Activated CD4-positive, alpha-beta T cell treated with anti-CD3 and anti-CD28 coated beads, Interleukin-10, Interleukin-2, amounts not matched to agents 100 ng/mL and 50 ng/mL, durations not matched to agents 16 hours and 8 hours (primary cell): Measurements from ENCODE around the gene P2RX2.

Experiments
- DNase-seq: peaks from one replicate; pipeline ENCODE4 v3.0.0-alpha.2; 2020

The P2RX2 gene

GRCh38 chr12:132641811-132642650 lies 23.5 kb downstream of the P2RX2 start:
- DNase-seq: no peak

DNA sequence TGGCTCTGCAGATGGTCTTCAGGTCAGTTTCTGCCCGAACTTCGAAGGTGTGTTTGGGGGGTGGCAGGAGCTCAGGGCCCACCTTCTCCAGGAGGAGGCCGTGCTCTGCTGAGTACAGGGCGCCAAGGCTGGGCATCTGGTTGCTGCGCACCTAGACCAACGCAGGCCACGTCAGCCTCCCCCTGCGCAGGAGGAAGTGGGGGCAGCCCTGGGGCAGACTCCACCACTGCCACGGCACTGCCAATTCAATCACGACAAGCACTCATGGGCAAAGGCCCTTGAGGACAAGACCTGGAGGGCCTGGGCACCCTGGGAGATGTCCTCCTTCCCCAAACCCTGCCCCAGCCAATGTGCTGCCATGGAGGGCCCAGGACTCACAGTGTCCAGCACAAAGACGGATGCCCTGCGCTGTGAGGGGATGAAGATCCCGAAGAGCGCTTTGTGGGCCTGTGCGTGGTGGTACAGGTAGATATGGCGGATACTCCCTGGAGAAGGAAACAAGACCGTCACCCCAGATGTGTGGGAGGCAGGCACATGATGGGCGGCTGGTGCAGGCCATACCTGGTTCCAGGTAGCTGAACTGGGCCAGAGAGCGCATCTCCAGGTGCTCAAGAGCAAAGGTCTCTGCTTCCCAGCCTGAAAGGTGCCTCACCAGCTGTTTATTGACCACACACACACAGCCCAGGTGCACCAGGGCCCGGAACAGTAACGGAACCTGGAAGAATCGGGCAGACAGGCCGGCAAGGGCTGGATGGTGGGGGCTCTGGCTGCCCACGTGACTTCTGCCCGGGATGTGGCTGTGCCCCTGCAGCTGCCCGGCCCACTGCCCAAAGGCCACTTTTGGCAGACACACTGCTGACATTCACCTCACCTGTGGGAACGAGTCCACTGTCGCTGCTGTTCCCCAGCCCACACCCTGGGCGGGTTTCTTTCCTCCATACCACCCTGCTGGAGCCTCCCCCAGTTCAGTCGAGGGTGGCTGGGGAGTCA lies 24.6 kb downstream of the P2RX2 start:
- DNase-seq: no peak

DNA sequence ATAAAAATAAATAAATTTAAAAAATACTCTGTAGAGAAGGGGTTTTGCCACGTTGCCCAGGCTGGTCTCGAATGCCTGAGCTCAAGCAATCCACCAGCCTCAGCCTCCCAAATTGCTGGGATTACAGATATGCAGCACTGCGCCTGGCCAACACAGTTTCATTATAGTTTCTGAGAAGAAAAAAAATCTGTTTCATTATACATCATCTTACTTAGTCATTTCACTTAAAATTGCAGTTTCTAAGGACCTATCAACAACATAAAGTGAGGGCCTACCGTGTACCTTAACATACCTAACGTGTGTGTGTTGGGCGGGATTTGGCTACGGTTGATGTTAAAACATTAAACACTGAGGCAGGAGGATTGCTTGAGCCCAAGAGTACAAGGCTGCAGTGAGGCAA lies 28.3 kb downstream of the P2RX2 start:
- DNase-seq: peak; percentile 50

GRCh38 chr12:132647858-132648257 lies 29.3 kb downstream of the P2RX2 start:
- no peak for DNase-seq

GRCh38 chr12:132648616-132649225 lies 30.1 kb downstream of the P2RX2 start:
- DNase-seq: no peak

DNA sequence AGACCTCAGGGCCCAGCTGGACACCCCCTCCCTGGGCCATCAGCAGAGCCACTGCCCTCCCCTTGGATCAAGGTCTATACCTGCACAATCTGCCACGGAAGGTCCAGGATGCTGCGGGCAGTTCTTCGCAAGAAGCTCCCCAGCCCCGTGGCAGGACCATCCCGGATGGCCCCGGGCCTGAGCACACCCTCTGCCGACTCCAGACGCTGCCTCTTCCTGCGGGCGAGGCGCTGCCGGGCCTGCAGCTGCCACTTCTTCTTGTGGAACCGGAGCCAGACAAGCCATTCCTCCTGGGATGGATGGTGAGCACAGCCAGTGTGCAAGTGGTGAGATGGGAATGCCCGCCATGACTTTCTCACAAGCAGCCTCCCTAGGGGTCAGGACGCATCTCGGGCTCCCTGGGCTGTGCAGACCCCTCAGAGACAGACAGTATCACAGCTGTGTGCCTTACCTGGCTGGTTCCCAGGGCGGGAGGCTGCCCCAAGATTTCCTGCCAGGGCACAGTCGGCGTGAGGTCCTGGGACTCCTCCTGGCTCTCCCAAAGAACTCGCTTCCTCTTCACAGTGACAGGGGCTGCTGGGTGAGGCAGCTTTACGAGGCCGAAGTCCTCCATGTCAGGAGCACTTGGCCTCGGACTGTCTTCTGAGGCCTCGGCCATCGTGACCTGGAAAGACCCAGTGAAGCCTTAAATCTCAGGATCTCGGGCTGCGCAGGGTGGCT lies 30.8 kb downstream of the P2RX2 start:
- no peak for DNase-seq

DNA sequence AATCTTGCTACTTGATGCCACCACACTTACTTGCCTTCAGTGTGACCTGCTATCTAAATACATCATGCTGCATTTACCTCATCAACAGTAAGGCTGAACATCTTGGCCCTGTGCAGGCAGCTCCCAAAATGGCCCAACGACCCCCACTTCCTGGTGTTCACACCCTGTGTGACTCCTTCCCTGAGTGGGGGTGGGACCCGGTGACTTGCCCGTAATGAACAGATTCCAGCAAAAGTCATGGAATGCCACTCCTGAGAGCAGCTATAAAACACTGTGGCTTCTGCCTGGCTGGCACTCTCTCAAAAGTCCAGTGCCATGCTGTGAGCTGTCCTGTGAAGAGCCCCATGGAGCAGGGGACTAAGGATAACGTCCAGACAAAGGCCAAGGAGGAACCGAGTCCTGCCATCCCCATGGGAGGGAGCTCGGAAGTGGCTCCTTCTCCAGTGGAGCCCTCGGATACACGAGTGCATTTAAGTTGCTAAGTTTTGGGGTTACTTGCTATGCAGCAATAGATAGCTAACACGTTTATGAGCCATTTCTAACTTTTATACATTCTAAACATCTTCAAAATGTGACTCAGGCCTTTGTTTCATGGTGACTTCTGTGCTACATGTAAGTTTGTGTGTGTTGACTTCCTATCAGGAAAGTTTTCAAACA lies 33.0 kb downstream of the P2RX2 start:
- DNase-seq: no peak

- peak; percentile 38 for DNase-seq
These were observed 35.2 kb downstream of the P2RX2 start for GRCh38 chr12:132653567-132654290.

DNA sequence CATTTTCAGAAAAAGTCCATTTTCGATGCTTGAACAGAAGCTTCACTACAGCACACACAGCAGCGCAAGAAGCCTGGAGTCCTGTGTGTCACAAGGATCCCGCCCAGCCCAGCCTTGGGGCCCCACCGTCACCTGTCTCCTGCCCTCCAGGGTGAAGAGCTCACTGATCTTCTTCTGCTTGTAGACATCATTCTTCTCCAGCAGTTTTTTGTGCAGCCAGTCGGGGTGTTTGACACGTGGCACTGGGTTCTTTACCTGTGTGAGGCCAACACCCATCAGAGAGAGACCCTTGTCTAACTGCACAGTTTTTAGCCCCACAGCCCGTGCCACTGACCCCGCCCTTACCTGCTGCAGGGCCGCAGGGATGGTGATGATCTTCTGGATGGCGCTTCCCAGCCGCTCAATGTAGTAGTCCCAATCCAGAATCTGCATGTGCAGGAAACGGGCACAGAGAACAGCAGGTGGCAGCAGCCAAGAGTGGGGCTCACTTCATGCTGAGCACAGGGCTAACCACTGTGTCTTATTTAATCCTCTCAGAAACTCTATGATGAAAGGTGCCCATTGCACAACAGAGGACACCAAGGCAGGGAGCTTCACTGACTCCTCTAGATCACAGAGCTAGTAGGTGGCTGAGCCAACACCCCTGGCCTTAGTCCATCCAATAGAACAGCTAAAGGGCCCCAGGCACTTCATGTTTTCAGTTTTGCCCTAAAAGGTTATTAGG lies 38.6 kb downstream of the P2RX2 start:
- no peak for DNase-seq

GRCh38 chr12:132658149-132658894 lies 39.7 kb downstream of the P2RX2 start:
- DNase-seq: no peak

DNA sequence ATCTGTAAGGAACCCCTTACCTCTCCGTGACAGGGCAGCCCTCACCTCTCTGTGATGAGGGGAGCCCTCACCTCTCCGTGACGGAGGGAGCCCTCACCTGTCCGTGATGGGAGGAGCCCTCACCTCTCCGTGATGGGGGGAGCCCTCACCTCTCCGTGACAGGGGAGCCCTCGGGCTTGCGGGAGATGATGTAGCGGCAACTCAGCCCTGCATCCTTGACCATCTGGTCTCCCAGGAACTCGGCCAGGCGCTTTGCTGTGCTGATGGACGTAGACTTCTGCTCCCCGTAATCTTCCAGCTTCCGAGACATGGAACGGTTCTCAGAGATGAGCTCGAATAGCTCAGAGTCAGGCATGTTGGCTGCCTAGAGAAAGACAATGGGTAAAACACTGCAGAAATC lies 40.6 kb downstream of the P2RX2 start:
- DNase-seq: no peak

DNA sequence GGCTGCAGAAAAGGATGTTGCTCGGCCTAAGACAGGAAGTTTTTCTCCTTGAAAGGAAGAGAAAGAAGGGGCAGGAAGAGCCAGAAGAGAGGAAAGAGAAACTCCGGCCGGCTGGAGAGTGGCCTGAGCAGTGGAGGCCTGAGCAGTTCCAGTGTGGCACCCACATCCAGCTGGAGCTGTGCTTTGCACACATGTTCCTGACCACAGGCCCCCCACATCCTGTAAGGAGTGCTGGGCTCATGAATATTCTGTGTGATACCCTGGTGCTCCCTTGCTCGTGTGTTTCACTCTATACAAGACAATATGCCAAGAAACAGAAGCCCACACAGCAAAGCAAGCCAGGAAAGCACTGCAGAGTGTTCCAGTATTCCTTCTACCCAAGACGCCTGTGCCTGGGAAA lies 41.5 kb downstream of the P2RX2 start:
- no peak for DNase-seq

GRCh38 chr12:132660996-132661395 lies 42.4 kb downstream of the P2RX2 start:
- DNase-seq: no peak

DNA sequence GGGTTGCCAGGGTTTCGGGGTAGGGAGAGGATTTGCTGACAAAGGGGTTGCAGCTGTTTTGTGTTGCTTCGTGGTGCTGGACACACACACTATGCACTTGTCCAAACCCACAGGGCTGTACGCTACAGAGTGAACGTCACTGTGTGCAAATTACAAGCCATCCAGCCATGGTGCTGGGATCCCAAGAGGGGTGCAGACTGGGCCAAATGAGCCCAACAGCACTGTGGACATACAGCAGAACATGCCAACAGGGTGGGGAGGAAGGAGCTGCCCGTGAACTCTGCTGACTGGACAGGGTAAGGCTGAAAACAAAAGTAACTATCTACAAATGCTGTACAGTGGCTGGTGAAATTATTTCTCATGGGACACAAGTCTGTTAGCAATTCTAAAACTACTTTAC lies 43.4 kb downstream of the P2RX2 start:
- DNase-seq: no peak

- DNase-seq: no peak
These were observed 44.6 kb downstream of the P2RX2 start for GRCh38 chr12:132662901-132663755.

DNA sequence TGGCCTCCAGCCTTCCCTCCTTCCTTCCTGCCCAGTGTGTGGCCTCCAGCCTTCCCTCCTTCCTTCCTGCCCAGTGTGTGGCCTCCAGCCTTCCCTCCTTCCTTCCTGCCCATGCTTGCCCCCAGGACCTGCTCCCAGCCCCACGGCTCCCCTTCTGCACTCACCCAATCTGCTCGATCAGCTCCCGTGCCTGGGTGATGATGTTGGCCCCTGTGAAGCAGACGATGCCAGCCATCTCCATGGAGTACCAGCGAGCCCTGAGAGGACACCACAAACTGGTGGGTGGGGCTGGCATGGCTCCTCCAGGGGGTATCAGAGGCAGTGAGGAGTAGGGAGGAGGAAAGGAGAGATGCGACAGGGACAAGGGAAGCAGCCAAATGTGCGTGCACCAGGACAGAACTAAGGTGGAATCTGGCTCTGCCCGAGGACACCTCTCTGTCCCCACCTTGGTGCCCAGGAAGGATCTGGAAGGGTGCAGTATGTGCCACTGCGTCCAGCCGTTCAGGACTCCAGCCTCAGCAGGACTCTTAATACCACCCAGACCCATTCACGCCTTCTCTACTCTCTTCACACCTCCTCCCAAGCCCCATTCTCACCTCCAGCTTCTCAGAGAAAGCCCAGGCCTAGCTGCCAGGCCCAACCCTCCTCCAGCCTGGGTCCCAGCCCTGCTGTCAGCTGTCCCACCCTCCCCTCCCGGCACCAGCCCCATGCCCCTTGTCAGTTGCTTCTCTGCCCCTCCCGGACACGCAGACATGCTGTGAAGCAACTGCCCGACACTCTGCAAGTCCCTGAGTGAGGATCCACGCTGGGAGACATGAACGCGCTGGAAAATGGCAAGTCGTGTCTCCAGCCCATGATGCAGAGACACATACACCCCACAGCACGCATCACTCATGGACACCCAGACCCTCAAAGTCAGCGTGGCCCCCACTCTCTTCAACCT lies 45.9 kb downstream of the P2RX2 start:
- no peak for DNase-seq

- DNase-seq: no peak
These were observed 46.5 kb downstream of the P2RX2 start for GRCh38 chr12:132665149-132665491.

GRCh38 chr12:132665794-132666193 lies 47.2 kb downstream of the P2RX2 start:
- no peak for DNase-seq
